22Rv1 (cell line): Measurements from ENCODE around the gene NAA15.

Experiments
- CTCF ChIP-seq: fragments of 450-650 bp; IDR thresholded peaks from 2 replicates; pipeline ENCODE4 v1.5.1; 2017; ENCODE audit warnings: mild to moderate bottlenecking
- ZFX ChIP-seq: fragments of 450-650 bp; IDR thresholded peaks from 2 replicates; pipeline ENCODE4 v1.6.1; 2017; ENCODE audit warnings: antibody characterized with exemption, borderline replicate concordance

GRCh38 chr4:139317635-139318034 lies 16.3 kb downstream of the NAA15 start:
- TF ChIP-seq CTCF: no peak
- TF ChIP-seq ZFX: no peak
